Right lobe of liver (tissue), 6 donors: ENCODE data around the gene WFIKKN1. TPM values are rescaled to one million over a fixed set of nuclear protein-coding genes. Genes with fewer than 3 reads are reported as not detected.

ENCODE experiments used
- ATAC-seq, 4 donors: fragments of 200-7000 bp; cut with Tn5 transposase; one replicate each; pipeline ENCODE4 v1.9.1; 2020; ENCODE audit warnings: mild to moderate bottlenecking in 4 of 4, moderate library complexity in 4 of 4
- DNase-seq, 3 donors: peaks; one replicate each; pipeline ENCODE4 v3.0.0-alpha.2; 2020
- H3K27ac ChIP-seq, 3 donors: fragments of 200-600 bp; one replicate each; pipeline ENCODE4 v1.8.0; 2022
- H3K27me3 ChIP-seq, 2 donors: fragments of 200-600 bp; one replicate each; pipeline ENCODE4 v1.8.0; 2022
- H3K36me3 ChIP-seq, 4 donors: fragments of 200-600 bp; sonication (generic) in 1 of 4; one replicate each; pipeline versions ENCODE4 v1.5.1 to v1.8.0; 2017 to 2022; ENCODE audit warnings: control low read depth in 1 of 4
- H3K4me1 ChIP-seq, 4 donors: fragments of 200-600 bp; sonication (generic) in 1 of 4; one replicate each; pipeline versions ENCODE4 v1.5.1 to v1.8.0; 2017 to 2022; ENCODE audit warnings: control low read depth in 1 of 4
- H3K4me3 ChIP-seq, 3 donors: fragments of 200-600 bp; one replicate each; pipeline ENCODE4 v1.8.0; 2022
- H3K9me3 ChIP-seq, 4 donors: fragments of 200-600 bp; sonication (generic) in 1 of 4; one replicate each; pipeline versions ENCODE4 v1.5.1 to v1.8.0; 2017 to 2022; ENCODE audit warnings: control low read depth in 1 of 4
- CTCF ChIP-seq, 4 donors: fragments of 200-600 bp in 3 of 4; fragments of 450-650 bp in 1 of 4; IDR thresholded peaks; one replicate each; pipeline versions ENCODE4 v1.5.1 to v1.8.0; 2016 to 2022; ENCODE audit warnings: antibody characterized with exemption in 4 of 4, mild to moderate bottlenecking in 2 of 4
- POLR2A ChIP-seq: fragments of 450-650 bp; IDR thresholded peaks from one replicate; pipeline ENCODE4 v1.6.1; 2017; ENCODE audit warnings: antibody characterized with exemption, mild to moderate bottlenecking
- WGBS: methylation state at CpG from one replicate; pipeline ENCODE4 v1.1.6; 2018; ENCODE audit warnings: low coverage, low lambda C conversion rate; ENCODE audit not compliant: insufficient coverage; ENCODE audit errors: missing lambda C conversion rate; 5-methylcytosine and 5-hydroxymethylcytosine counted together
- intact Hi-C, 2 donors: fragments of 100-400 bp; cut with DNase I; formaldehyde crosslinking; loops; one replicate each; pipeline versions ENCODE4 v1.11.2 to v1.14.1; 2022
- total RNA-seq, 6 experiments: library from RNA; depleted of rRNA in 2 of 6; stranded (reverse); fragments of >200 nt in 2 of 6; fragmentation: NEBNext Ultra II Directional in 3 of 6; extraction: Animal tissue kit (Norgen Biotek cat#: 25700) in 3 of 6; gene quantifications; one replicate each; pipeline versions ENCODE4 v1.1.0 to v1.2.4, GENCODE V29; 2016 to 2023
- donor health status: DM: no; HTN: yes; CAD: no.
- donor health status: DM: no; HTN: no; CAD: no.
- donor health status: DM: no; HTN: no; CAD: no.
- donor health status: DM: no; HTN: yes; CAD: no.
- donor health status: DM: no; HTN: yes; CAD: no.

WFIKKN1 gene
- total RNA-seq, 6 experiments from 2014 or later: 0.43 to 0.70 (median 0.56) TPM

- Histone ChIP-seq H3K27ac (no peak overlapping the region), H3K4me1 (no peaks in the 10 kb centered on the region), H3K36me3 (no peaks in the 10 kb centered on the region), H3K4me3 (no peak overlapping the region), H3K9me3 (no peaks in the 10 kb centered on the region), H3K27me3 (no peaks in the 10 kb centered on the region)
- intact Hi-C loops: no loop called here
- DNase-seq (no peak), ATAC-seq (no peak)
- WGBS: 90% methylated on average over 4 of the region's 22 CpGs
- TF ChIP-seq CTCF (IDR thresholded peaks at IDR 0.05) (no peak), POLR2A (no peak)
Measured at GRCh38 chr16:606656-607307, 24.0 kb upstream of the WFIKKN1 start.

GRCh38 chr16:608019-608418, 22.8 kb upstream of the WFIKKN1 start:
- no peaks in the 10 kb centered on the region for H3K4me1 ChIP-seq
- no peak overlapping the region for H3K4me3 ChIP-seq
- no peaks in the 10 kb centered on the region for H3K9me3 ChIP-seq
- no peaks in the 10 kb centered on the region for H3K36me3 ChIP-seq
- H3K27me3 ChIP-seq: no peaks in the 10 kb centered on the region
- 90% methylated on average over 5 of the region's 10 CpGs for WGBS
- ATAC-seq: no peak
- no peak overlapping the region for H3K27ac ChIP-seq
- intact Hi-C loops: no loop called here
- no peak for DNase-seq
- TF ChIP-seq CTCF (IDR thresholded peaks at IDR 0.05) (no peak), POLR2A (no peak)

GRCh38 chr16:609316-609715, 21.5 kb upstream of the WFIKKN1 start:
- Histone ChIP-seq H3K36me3 (no peaks in the 10 kb centered on the region), H3K4me1 (no peaks in the 10 kb centered on the region), H3K27me3 (no peaks in the 10 kb centered on the region), H3K4me3 (no peak overlapping the region), H3K27ac (no peak overlapping the region), H3K9me3 (no peaks in the 10 kb centered on the region)
- DNase-seq (no peak), ATAC-seq (peak in 2 of 4 donors; percentile 52 to 53)
- intact Hi-C loops: no loop called here
- TF ChIP-seq CTCF (IDR thresholded peaks at IDR 0.05) (no peak), POLR2A (no peak)
- 72% methylated on average over 7 of the region's 13 CpGs for WGBS

GRCh38 chr16:609984-610383, 20.8 kb upstream of the WFIKKN1 start:
- no peaks in the 10 kb centered on the region for H3K36me3 ChIP-seq
- no peaks in the 10 kb centered on the region for H3K9me3 ChIP-seq
- peak; percentile 35 to 77 (median 53) for ATAC-seq
- no peaks in the 10 kb centered on the region for H3K27me3 ChIP-seq
- WGBS: no CpG with 5 or more reads among the region's 14 CpGs
- H3K4me1 ChIP-seq: no peaks in the 10 kb centered on the region
- no peak for DNase-seq
- no peak overlapping the region for H3K27ac ChIP-seq
- TF ChIP-seq CTCF (IDR thresholded peaks at IDR 0.05): no peak
- no peak for TF ChIP-seq POLR2A
- H3K4me3 ChIP-seq: no peak overlapping the region
- intact Hi-C loops: no loop called here
